SK-N-SH (cell line): ENCODE results near the gene TENT5A.

Experiments
- CTCF ChIP-seq: fragments of 200-600 bp; sonication (generic); IDR thresholded peaks from 2 replicates; pipeline ENCODE4 v1.6.1; 2017; ENCODE audit warnings: antibody characterized with exemption, mild to moderate bottlenecking, moderate library complexity
- ELF1 ChIP-seq: IDR thresholded peaks from 2 replicates; pipeline ENCODE4 v1.4.0; 2012
- EP300 ChIP-seq, 2 experiments: IDR thresholded peaks; 2 replicates each; pipeline versions ENCODE4 v1.4.0 to v1.6.1; 2012; ENCODE audit warnings: borderline replicate concordance in 1 of 2, low read depth in 1 of 2, low read length in 1 of 2
- MXI1 ChIP-seq: IDR thresholded peaks from 2 replicates; pipeline ENCODE4 v1.6.1; 2012; ENCODE audit warnings: mild to moderate bottlenecking, low read depth, low read length, improper control_type of control experiment
- RAD21 ChIP-seq: IDR thresholded peaks from 2 replicates; pipeline ENCODE4 v1.6.1; 2012; ENCODE audit warnings: mild to moderate bottlenecking, low read length
- REST ChIP-seq: IDR thresholded peaks from 2 replicates; pipeline ENCODE4 v1.6.1; 2012; ENCODE audit warnings: mild to moderate bottlenecking, low read depth, low read length, moderate library complexity
- TAF1 ChIP-seq: IDR thresholded peaks from 2 replicates; pipeline ENCODE4 v1.6.1; 2012; ENCODE audit warnings: low read depth, mild to moderate bottlenecking, low read length, moderate library complexity, borderline replicate concordance
- USF1 ChIP-seq: IDR thresholded peaks from 2 replicates; pipeline ENCODE4 v1.4.0; 2012; ENCODE audit warnings: low read depth, borderline replicate concordance
- USF2 ChIP-seq: fragments of 150-350 bp; IDR thresholded peaks from 2 replicates; pipeline ENCODE4 v1.6.1; 2017; ENCODE audit warnings: antibody characterized with exemption, low read length, low read depth, borderline replicate concordance

DNA sequence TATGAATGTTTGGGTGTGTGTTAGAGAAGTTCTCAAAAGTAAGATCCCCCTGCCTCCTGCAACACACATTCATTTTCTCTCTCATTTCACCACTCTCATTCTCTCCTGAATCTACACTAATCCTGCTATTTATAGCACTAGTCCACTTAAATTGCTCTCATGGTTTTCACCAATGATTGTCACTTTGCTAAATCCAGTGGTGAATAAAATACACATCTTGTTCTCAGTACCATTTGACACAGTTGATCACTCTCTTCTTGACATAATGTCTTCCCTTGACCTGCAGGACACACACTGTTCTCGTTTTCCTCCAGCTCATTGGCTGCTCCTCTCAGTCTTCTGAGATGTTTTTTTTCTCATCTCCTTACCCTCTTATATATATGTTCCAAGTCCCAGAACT lies 32.1 kb downstream of the TENT5A start:
- TF ChIP-seq USF2 (no peak), REST (no peak), ELF1 (no peak), EP300 (IDR thresholded peaks at IDR 0.05; ENCODE audit: borderline replicate concordance in 1 of 2, low read depth in 1 of 2, low read length in 1 of 2) (no peak), RAD21 (no peak), CTCF (no peak), USF1 (no peak), TAF1 (no peak), MXI1 (no peak)
